ENCODE measurements around the gene SKIC2.

DNA sequence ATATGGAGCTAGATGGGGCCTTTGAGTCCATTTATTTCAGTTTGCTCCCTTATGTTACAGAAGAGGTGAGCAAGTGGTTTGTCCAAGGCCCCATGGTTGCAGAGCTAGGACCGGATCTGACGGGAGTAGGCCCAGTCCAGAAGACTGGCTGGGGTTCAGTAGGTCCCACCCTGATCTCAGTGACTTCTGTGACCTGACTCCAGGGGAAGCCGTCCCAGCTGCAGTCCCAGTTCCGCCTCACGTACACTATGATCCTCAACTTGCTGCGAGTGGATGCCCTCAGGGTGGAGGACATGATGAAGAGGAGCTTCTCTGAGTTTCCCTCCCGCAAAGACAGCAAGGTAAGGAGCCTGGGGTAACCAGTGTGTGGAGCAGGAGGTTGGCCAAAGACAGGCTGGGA, 7.5 kb downstream of the SKIC2 start:
- TF ChIP-seq ELK4 (IDR thresholded peaks at IDR 0.05; ENCODE audit: borderline replicate concordance, low read depth, low read length), result no peak
- TF ChIP-seq CTCF (tag by site-specific recombination; IDR thresholded peaks at IDR 0.05), result no peak
- TF ChIP-seq KLF16 (tag by site-specific recombination; IDR thresholded peaks at IDR 0.05), result no peak
- no peak for TF ChIP-seq ZBTB10 (tag by site-specific recombination; IDR thresholded peaks at IDR 0.05)
- no peak for TF ChIP-seq REST (tag by site-specific recombination; IDR thresholded peaks at IDR 0.05)

Data from HEK293 (cell line).